CD14-positive monocyte (primary cell): ENCODE data around the gene IGLL5. TPM values are rescaled to one million over a fixed set of nuclear protein-coding genes. Genes with fewer than 3 reads are reported as not detected.

Experiments
- DNase-seq, 3 donors: peaks; one replicate each; pipeline ENCODE4 v3.0.0-alpha.2; 2011 to 2022
- H2AFZ ChIP-seq: 2 replicates; pipeline ENCODE4 v1.6.0; 2012; ENCODE audit warnings: mild to moderate bottlenecking, low read depth, low read length, inconsistent platforms; ENCODE audit not compliant: insufficient read depth, poor library complexity, severe bottlenecking
- H3K27ac ChIP-seq, 2 donors: 1 replicate in 1 of 2; 2 replicates in 1 of 2; pipeline ENCODE4 v1.5.1; 2012 to 2013; ENCODE audit warnings: low read length in 2 of 2, control low read depth in 1 of 2, inconsistent platforms in 1 of 2, low read depth in 1 of 2, mild to moderate bottlenecking in 1 of 2
- H3K27me3 ChIP-seq, 2 donors: one replicate each; pipeline versions ENCODE4 v1.6.0 to v1.6.1; 2011 to 2013; ENCODE audit warnings: low read length in 2 of 2; ENCODE audit not compliant: control insufficient read depth in 2 of 2, insufficient read depth in 2 of 2
- H3K36me3 ChIP-seq, 2 donors: replicated peaks in 1 of 2; 1 replicate in 1 of 2; 2 replicates in 1 of 2; pipeline versions ENCODE4 v1.5.1 to v1.6.1; 2012 to 2013; ENCODE audit warnings: low read length in 2 of 2, control low read depth in 1 of 2, inconsistent platforms in 1 of 2, mild to moderate bottlenecking in 1 of 2; ENCODE audit not compliant: insufficient read depth in 2 of 2, control insufficient read depth in 1 of 2
- H3K4me1 ChIP-seq, 2 donors: 1 replicate in 1 of 2; 2 replicates in 1 of 2; pipeline versions ENCODE4 v1.5.1 to v1.6.1; 2012 to 2013; ENCODE audit warnings: low read length in 2 of 2, control low read depth in 1 of 2, inconsistent platforms in 1 of 2, mild to moderate bottlenecking in 1 of 2, moderate library complexity in 1 of 2; ENCODE audit not compliant: insufficient read depth in 2 of 2, control insufficient read depth in 1 of 2
- H3K4me2 ChIP-seq: replicated peaks from 2 replicates; pipeline ENCODE3; 2012; ENCODE audit warnings: low read length, moderate library complexity, mild to moderate bottlenecking; ENCODE audit not compliant: poor library complexity, severe bottlenecking; ENCODE audit errors: extremely low read depth
- H3K4me3 ChIP-seq, 3 experiments: fragments of 200-600 bp in 1 of 3; sonication (generic) in 1 of 3; replicated peaks in 1 of 3; 1 replicate in 2 of 3; 2 replicates in 1 of 3; pipeline ENCODE4 v1.5.1; 2011 to 2013; ENCODE audit warnings: low read length in 3 of 3, mild to moderate bottlenecking in 3 of 3, control low read depth in 2 of 3, low read depth in 2 of 3, inconsistent platforms in 1 of 3, moderate library complexity in 1 of 3
- H3K79me2 ChIP-seq: 2 replicates; pipeline ENCODE4 v1.6.0; 2012; ENCODE audit warnings: mild to moderate bottlenecking, control low read depth, inconsistent platforms, low read length, moderate library complexity; ENCODE audit not compliant: insufficient read depth
- H3K9ac ChIP-seq: 2 replicates; pipeline ENCODE4 v1.6.0; 2017; ENCODE audit warnings: low read length, mild to moderate bottlenecking; ENCODE audit not compliant: insufficient read depth, poor library complexity, severe bottlenecking
- H3K9me3 ChIP-seq, 2 donors: replicated peaks in 1 of 2; 1 replicate in 1 of 2; 2 replicates in 1 of 2; pipeline versions ENCODE4 v1.5.1 to v1.6.1; 2012 to 2013; ENCODE audit warnings: low read length in 2 of 2, control low read depth in 1 of 2; ENCODE audit not compliant: control insufficient read depth in 1 of 2, insufficient read depth in 1 of 2
- H4K20me1 ChIP-seq: 2 replicates; pipeline ENCODE4 v1.6.0; 2012; ENCODE audit warnings: mild to moderate bottlenecking, low read length, control low read depth, moderate library complexity; ENCODE audit not compliant: insufficient read depth
- H3K27ac Mint-ChIP-seq, 7 donors: one replicate each; pipeline ENCODE4 v1.8.0; 2020; ENCODE audit warnings: mild to moderate bottlenecking in 7 of 7, mixed read lengths in 7 of 7, moderate library complexity in 6 of 7, inconsistent platforms in 2 of 7
- H3K27me3 Mint-ChIP-seq, 3 donors: one replicate each; pipeline ENCODE4 v1.8.0; 2021 to 2022; ENCODE audit warnings: low read depth in 3 of 3, mild to moderate bottlenecking in 3 of 3, mixed read lengths in 3 of 3, moderate library complexity in 3 of 3, inconsistent platforms in 1 of 3
- H3K36me3 Mint-ChIP-seq, 2 donors: one replicate each; pipeline ENCODE4 v1.8.0; 2020; ENCODE audit warnings: mixed read lengths in 2 of 2, inconsistent platforms in 1 of 2, mild to moderate bottlenecking in 1 of 2
- H3K4me1 Mint-ChIP-seq: one replicate; pipeline ENCODE4 v1.8.0; 2020; ENCODE audit warnings: mild to moderate bottlenecking, mixed read lengths
- H3K4me3 Mint-ChIP-seq, 2 donors: one replicate each; pipeline ENCODE4 v1.8.0; 2020; ENCODE audit warnings: mild to moderate bottlenecking in 2 of 2, mixed read lengths in 2 of 2, moderate library complexity in 1 of 2
- H3K9me3 Mint-ChIP-seq, 7 donors: one replicate each; pipeline ENCODE4 v1.8.0; 2020 to 2022; ENCODE audit warnings: mixed read lengths in 7 of 7, mild to moderate bottlenecking in 6 of 7, moderate library complexity in 6 of 7, inconsistent platforms in 2 of 7
- whole genome bisulfite sequencing: methylation state at CpG from one replicate; pipeline ENCODE4 v1.1.5; 2013; ENCODE audit warnings: missing lambda C conversion rate; ENCODE audit not compliant: insufficient coverage; 5-methylcytosine and 5-hydroxymethylcytosine counted together
- intact Hi-C, 2 donors: fragments of 100-400 bp; cut with micrococcal nuclease; formaldehyde crosslinking; loops; one replicate each; pipeline versions ENCODE4 v1.15.0 to v1.15.1; 2023
- polyA plus RNA-seq, 3 donors: library from polyadenylated mRNA; depleted of rRNA in 1 of 3; unstranded in 2 of 3; stranded (reverse) in 1 of 3; fragments of 300-500 nt in 2 of 3; fragments of >200 nt in 1 of 3; fragmentation: Illumina TruSeq in 2 of 3; gene quantifications; 1 replicate in 2 of 3; 2 replicates in 1 of 3; pipeline ENCODE4 v1.2.3, GENCODE V29; 2012 to 2021
- TF ChIP-seq, protein P1 (sequence below): fragments of 200-600 bp; IDR thresholded peaks from one replicate; pipeline ENCODE4 v1.8.0; 2022; ENCODE audit warnings: antibody characterized with exemption, mild to moderate bottlenecking

The IGLL5 gene
- polyA plus RNA-seq, 3 donors, result 0.21 to 0.38 TPM; not detected in 1

DNA sequence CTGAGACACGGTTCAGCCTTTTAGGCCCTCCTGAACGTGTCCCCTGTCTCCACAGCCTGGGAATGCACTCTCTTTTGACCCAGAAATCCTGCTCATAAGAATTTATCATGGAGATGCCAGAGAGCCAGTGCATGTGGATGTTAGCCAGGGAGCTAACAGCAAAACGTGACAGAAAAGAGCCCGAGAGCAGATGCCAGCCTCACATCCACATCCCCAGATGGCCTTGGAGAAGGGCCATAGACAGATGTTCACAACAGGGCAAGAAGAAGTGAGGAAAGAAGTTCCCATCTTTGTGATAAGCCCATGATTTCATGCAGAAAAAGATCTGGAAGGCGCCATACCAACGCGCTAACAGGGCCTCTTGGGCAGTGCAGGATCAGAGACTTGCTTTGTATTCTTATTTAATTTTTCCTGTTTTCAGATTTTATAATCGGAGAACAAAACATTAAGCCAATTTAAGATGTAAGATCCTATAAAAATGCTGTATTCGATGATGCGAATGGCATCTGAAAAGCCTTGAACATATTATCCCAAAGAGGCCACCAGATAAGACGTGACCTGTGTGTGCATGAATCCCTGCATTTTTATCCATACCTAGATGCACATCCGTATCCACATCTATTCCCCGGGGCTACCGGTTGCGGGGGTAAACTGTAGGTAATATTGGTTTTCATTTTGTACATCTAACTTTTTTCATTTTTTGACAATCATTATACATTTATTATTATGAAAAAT, 48.7 kb downstream of the IGLL5 start:
- intact Hi-C loops, result no loop called here
- Histone ChIP-seq H3K4me3 (no peak overlapping the region), H3K79me2 (no peaks in the 10 kb centered on the region), H3K4me1 (peaks cover 58 to 73% of the 10 kb centered on the region in 2 donors), H3K9ac (peak overlapping the region; percentile 39), H3K27me3 (no peaks in the 10 kb centered on the region), H3K4me2 (no peak overlapping the region), H3K27ac (peak overlapping the region; percentile 81 to 82), H2AFZ (peak overlapping the region; percentile 32), H4K20me1 (no peaks in the 10 kb centered on the region), H3K36me3 (no peaks in the 10 kb centered on the region), H3K9me3 (no peaks in the 10 kb centered on the region)
- H3K4me3 Mint-ChIP-seq, result no peak overlapping the region
- DNase-seq, result no peak
- 90% methylated on average over 4 of the region's 15 CpGs for WGBS
- no peaks in the 10 kb centered on the region for H3K36me3 Mint-ChIP-seq
- no peaks in the 10 kb centered on the region for H3K9me3 Mint-ChIP-seq
- peaks cover 57% of the 10 kb centered on the region for H3K4me1 Mint-ChIP-seq
- TF ChIP-seq, protein P1, sequence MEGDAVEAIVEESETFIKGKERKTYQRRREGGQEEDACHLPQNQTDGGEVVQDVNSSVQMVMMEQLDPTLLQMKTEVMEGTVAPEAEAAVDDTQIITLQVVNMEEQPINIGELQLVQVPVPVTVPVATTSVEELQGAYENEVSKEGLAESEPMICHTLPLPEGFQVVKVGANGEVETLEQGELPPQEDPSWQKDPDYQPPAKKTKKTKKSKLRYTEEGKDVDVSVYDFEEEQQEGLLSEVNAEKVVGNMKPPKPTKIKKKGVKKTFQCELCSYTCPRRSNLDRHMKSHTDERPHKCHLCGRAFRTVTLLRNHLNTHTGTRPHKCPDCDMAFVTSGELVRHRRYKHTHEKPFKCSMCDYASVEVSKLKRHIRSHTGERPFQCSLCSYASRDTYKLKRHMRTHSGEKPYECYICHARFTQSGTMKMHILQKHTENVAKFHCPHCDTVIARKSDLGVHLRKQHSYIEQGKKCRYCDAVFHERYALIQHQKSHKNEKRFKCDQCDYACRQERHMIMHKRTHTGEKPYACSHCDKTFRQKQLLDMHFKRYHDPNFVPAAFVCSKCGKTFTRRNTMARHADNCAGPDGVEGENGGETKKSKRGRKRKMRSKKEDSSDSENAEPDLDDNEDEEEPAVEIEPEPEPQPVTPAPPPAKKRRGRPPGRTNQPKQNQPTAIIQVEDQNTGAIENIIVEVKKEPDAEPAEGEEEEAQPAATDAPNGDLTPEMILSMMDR, result no peak
- peaks cover 0 to 8% (median 4%) of the 10 kb centered on the region in 3 donors for H3K27me3 Mint-ChIP-seq
- H3K27ac Mint-ChIP-seq, result peak overlapping the region in 6 of 7 donors; percentile 86 to 94 (median 90)

- Histone ChIP-seq H3K36me3 (no peaks in the 10 kb centered on the region), H3K4me3 (no peak overlapping the region), H3K9ac (no peak overlapping the region), H4K20me1 (no peaks in the 10 kb centered on the region), H3K79me2 (no peaks in the 10 kb centered on the region), H2AFZ (no peak overlapping the region), H3K4me2 (no peak overlapping the region), H3K4me1 (peaks cover 59 to 73% of the 10 kb centered on the region in 2 donors), H3K9me3 (no peaks in the 10 kb centered on the region), H3K27ac (no peak overlapping the region), H3K27me3 (no peaks in the 10 kb centered on the region)
- H3K27me3 Mint-ChIP-seq, result peaks cover 0 to 8% (median 4%) of the 10 kb centered on the region in 3 donors
- 100% methylated on average over 3 of the region's 6 CpGs for whole genome bisulfite sequencing
- TF ChIP-seq, protein P1, result no peak
- no peak overlapping the region for H3K4me3 Mint-ChIP-seq
- H3K9me3 Mint-ChIP-seq, result no peaks in the 10 kb centered on the region
- intact Hi-C loops, result no loop called here
- no peak for DNase-seq
- peak overlapping the region in 3 of 7 donors; percentile 5 to 19 (median 13) for H3K27ac Mint-ChIP-seq
- H3K4me1 Mint-ChIP-seq, result peaks cover 58% of the 10 kb centered on the region
- H3K36me3 Mint-ChIP-seq, result no peaks in the 10 kb centered on the region
Measured at GRCh38 chr22:22936915-22937656, 49.5 kb downstream of the IGLL5 start.
